Dermis blood vessel endothelial cell (primary cell): ENCODE data around the gene CRYBG2. TPM values are rescaled to one million over a fixed set of nuclear protein-coding genes. Genes with fewer than 3 reads are reported as not detected.
A peak's percentile ranks its signal among the peaks of the same experiment; 100 is the strongest.

Experiments used
- DNase-seq: peaks from one replicate; pipeline ENCODE4 v3.0.0; 2010
- total RNA-seq: library from RNA; depleted of rRNA; stranded (reverse); fragments of >200 nt; gene quantifications from 2 replicates; pipeline ENCODE4 v1.2.3, GENCODE V29; 2014

CRYBG2 gene
- total RNA-seq, 1 donor from 2014 or later = not detected

GRCh38 chr1:26290882-26291261, 63.1 kb downstream of the CRYBG2 start:
- DNase-seq = no peak

GRCh38 chr1:26290122-26290881, 63.6 kb downstream of the CRYBG2 start:
- no peak for DNase-seq

GRCh38 chr1:26289158-26290059, 64.5 kb downstream of the CRYBG2 start:
- peak; percentile 24 for DNase-seq

- no peak for DNase-seq
These were observed 65.5 kb downstream of the CRYBG2 start for GRCh38 chr1:26288311-26288941.

- no peak for DNase-seq
These were observed 66.1 kb downstream of the CRYBG2 start for GRCh38 chr1:26287811-26288210.

- no peak for DNase-seq
These were observed 66.8 kb downstream of the CRYBG2 start for GRCh38 chr1:26287033-26287711.

- DNase-seq = no peak
These were observed 67.9 kb downstream of the CRYBG2 start for GRCh38 chr1:26286064-26286416.

- peak; percentile 53 for DNase-seq
These were observed 68.4 kb downstream of the CRYBG2 start for GRCh38 chr1:26285366-26286063.

GRCh38 chr1:26284597-26285347, 69.2 kb downstream of the CRYBG2 start:
- peak; percentile 88 for DNase-seq

GRCh38 chr1:26283871-26284596, 69.9 kb downstream of the CRYBG2 start:
- DNase-seq = no peak

GRCh38 chr1:26283279-26283853, 70.6 kb downstream of the CRYBG2 start:
- no peak for DNase-seq

- no peak for DNase-seq
These were observed 71.5 kb downstream of the CRYBG2 start for GRCh38 chr1:26282401-26282918.

GRCh38 chr1:26281971-26282370, 72.0 kb downstream of the CRYBG2 start:
- no peak for DNase-seq

- no peak for DNase-seq
These were observed 72.6 kb downstream of the CRYBG2 start for GRCh38 chr1:26281091-26281958.

- DNase-seq = peak; percentile 26
These were observed 73.4 kb downstream of the CRYBG2 start for GRCh38 chr1:26280333-26281042.

- peak; percentile 88 for DNase-seq
These were observed 74.2 kb downstream of the CRYBG2 start, which contains the start of gene SH3BGRL3 for GRCh38 chr1:26279456-26280332. TSS of gene SH3BGRL3 (plus strand) at chr1:26280086. CDS start at chr1:26280156, 70 bp downstream.
